ENCODE data around the gene MMP15. TPM values are rescaled to one million over a fixed set of nuclear protein-coding genes. Genes with fewer than 3 reads are reported as not detected.
"Not testable (repeated sequence)": the region's sequence is repeated elsewhere in the genome, so short reads cannot be mapped to it uniquely, and the experiment has no call there.

MMP15 gene
- total RNA-seq, 1 experiment from 2014 or later: 1.3 TPM

GRCh38 chr16:58002416-58002800, 23.1 kb upstream of the MMP15 start:
- peaks cover 28% of the 10 kb centered on the region for H3K4me1 Mint-ChIP-seq (ENCODE audit: insufficient read depth, unreplicated experiment)
- no peak overlapping the region for H3K4me3 Mint-ChIP-seq (ENCODE audit: unreplicated experiment)
- no peak for DNase-seq (ENCODE audit: unreplicated experiment)
- TF ChIP-seq CTCF (IDR thresholded peaks at IDR 0.05; ENCODE audit: unreplicated experiment): no peak
- peaks cover 60% of the 10 kb centered on the region for H3K36me3 Mint-ChIP-seq (ENCODE audit: insufficient read depth, unreplicated experiment)
- no peaks in the 10 kb centered on the region for H3K27me3 Mint-ChIP-seq (ENCODE audit: insufficient read depth, unreplicated experiment)
- no peak overlapping the region for H3K27ac Mint-ChIP-seq (ENCODE audit: low read depth, unreplicated experiment)
- CTCF ChIA-PET: interaction anchor here (0.7 to 7.0 kb wide), 2 partner anchors 102 to 244 kb away, joined by 4 to 88 read pairs; no protein-coding TSS in a partner anchor
- no TSS peak for BruUV-seq (replicated peaks)
- no peaks in the 10 kb centered on the region for H3K9me3 Mint-ChIP-seq (ENCODE audit: unreplicated experiment)
- POLR2A ChIA-PET: no interaction called here
- intact Hi-C loops (cut with micrococcal nuclease): no loop called here

- DNase-seq (ENCODE audit: unreplicated experiment): no peak
- no peak overlapping the region for H3K27ac Mint-ChIP-seq (ENCODE audit: low read depth, unreplicated experiment)
- H3K4me1 Mint-ChIP-seq (ENCODE audit: insufficient read depth, unreplicated experiment): peaks cover 28% of the 10 kb centered on the region
- POLR2A ChIA-PET: no interaction called here
- BruUV-seq (replicated peaks): no TSS peak
- intact Hi-C loops (cut with micrococcal nuclease): no loop called here
- peaks cover 56% of the 10 kb centered on the region for H3K36me3 Mint-ChIP-seq (ENCODE audit: insufficient read depth, unreplicated experiment)
- CTCF ChIA-PET: interaction anchor here (7.0 kb wide), 1 partner anchor 102 kb away, joined by 88 read pairs; no protein-coding TSS in a partner anchor
- H3K27me3 Mint-ChIP-seq (ENCODE audit: insufficient read depth, unreplicated experiment): no peaks in the 10 kb centered on the region
- H3K4me3 Mint-ChIP-seq (ENCODE audit: unreplicated experiment): no peak overlapping the region
- no peaks in the 10 kb centered on the region for H3K9me3 Mint-ChIP-seq (ENCODE audit: unreplicated experiment)
- TF ChIP-seq CTCF (IDR thresholded peaks at IDR 0.05; ENCODE audit: unreplicated experiment): no peak
Measured at GRCh38 chr16:58002936-58003335, 22.6 kb upstream of the MMP15 start.

- H3K27ac Mint-ChIP-seq (ENCODE audit: low read depth, unreplicated experiment); H3K4me3 Mint-ChIP-seq (ENCODE audit: unreplicated experiment); POLR2A ChIA-PET; H3K27me3 Mint-ChIP-seq (ENCODE audit: insufficient read depth, unreplicated experiment); BruUV-seq (replicated peaks); H3K9me3 Mint-ChIP-seq (ENCODE audit: unreplicated experiment): not testable (repeated sequence)
- intact Hi-C loops (cut with micrococcal nuclease): loop anchor here (1.0 to 5.0 kb wide), 3 partner anchors 105 to 628 kb away; no protein-coding TSS in a partner anchor
- peak; percentile 84 for DNase-seq (ENCODE audit: unreplicated experiment)
- Mint-ChIP-seq H3K4me1 (ENCODE audit: insufficient read depth, unreplicated experiment) (peaks cover 15% of the 10 kb centered on the region), H3K36me3 (ENCODE audit: insufficient read depth, unreplicated experiment) (peaks cover 54% of the 10 kb centered on the region)
- CTCF ChIA-PET: interaction anchor here (0.6 to 4.0 kb wide), 13 partner anchors 13 to 238 kb away, joined by 3 to 70 read pairs (median 3); no protein-coding TSS in a partner anchor
Measured at GRCh38 chr16:58004736-58005135, 20.8 kb upstream of the MMP15 start.

GRCh38 chr16:58009856-58010416, 15.6 kb upstream of the MMP15 start:
- no TSS peak for BruUV-seq (replicated peaks)
- intact Hi-C loops (cut with micrococcal nuclease): loop anchor here (5.0 kb wide), 1 partner anchor 622 kb away; no protein-coding TSS in a partner anchor
- H3K27ac Mint-ChIP-seq (ENCODE audit: low read depth, unreplicated experiment): no peak overlapping the region
- no peak overlapping the region for H3K4me3 Mint-ChIP-seq (ENCODE audit: unreplicated experiment)
- H3K9me3 Mint-ChIP-seq (ENCODE audit: unreplicated experiment): no peaks in the 10 kb centered on the region
- H3K4me1 Mint-ChIP-seq (ENCODE audit: insufficient read depth, unreplicated experiment): peaks cover 8% of the 10 kb centered on the region
- peaks cover 68% of the 10 kb centered on the region for H3K36me3 Mint-ChIP-seq (ENCODE audit: insufficient read depth, unreplicated experiment)
- CTCF ChIA-PET: interaction anchor here (0.6 to 2.4 kb wide), 7 partner anchors 9 to 316 kb away, joined by 3 to 16 read pairs (median 4); no protein-coding TSS in a partner anchor
- TF ChIP-seq CTCF (IDR thresholded peaks at IDR 0.05; ENCODE audit: unreplicated experiment): no peak
- POLR2A ChIA-PET: interaction anchor here (0.7 kb wide), 1 partner anchor 369 kb away, joined by 3 read pairs; no protein-coding TSS in a partner anchor
- DNase-seq (ENCODE audit: unreplicated experiment): no peak
- H3K27me3 Mint-ChIP-seq (ENCODE audit: insufficient read depth, unreplicated experiment): no peaks in the 10 kb centered on the region

Measured in MCF 10A (cell line).